ENCODE data around the gene DDAH1.

DDAH1 gene

GRCh38 chr1:85467929-85468540 lies 3.1 kb upstream of the DDAH1 start:
- DNase-seq, result no peak

GRCh38 chr1:85467036-85467435 lies 2.1 kb upstream of the DDAH1 start:
- no peak for DNase-seq

GRCh38 chr1:85465786-85466134 lies 801 bp upstream of the DDAH1 start:
- no peak for DNase-seq

GRCh38 chr1:85464497-85465098 lies 361 bp downstream of the DDAH1 start:
- DNase-seq, result no peak

GRCh38 chr1:85463731-85464496 lies 1.0 kb downstream of the DDAH1 start:
- no peak for DNase-seq

- no peak for DNase-seq
Observed at GRCh38 chr1:85462931-85463649, 1.9 kb downstream of the DDAH1 start.

GRCh38 chr1:85461216-85461918 lies 3.6 kb downstream of the DDAH1 start:
- no peak for DNase-seq

GRCh38 chr1:85460555-85461088 lies 4.3 kb downstream of the DDAH1 start:
- no peak for DNase-seq

GRCh38 chr1:85459290-85459689 lies 5.7 kb downstream of the DDAH1 start:
- no peak for DNase-seq

- DNase-seq, result no peak
Observed at GRCh38 chr1:85454214-85454613, 10.7 kb downstream of the DDAH1 start.

- DNase-seq, result no peak
Observed at GRCh38 chr1:85453640-85454194, 11.2 kb downstream of the DDAH1 start.

GRCh38 chr1:85452948-85453347 lies 12.0 kb downstream of the DDAH1 start:
- DNase-seq, result no peak

GRCh38 chr1:85451236-85451830 lies 13.6 kb downstream of the DDAH1 start:
- DNase-seq, result no peak

- DNase-seq, result no peak
Observed at GRCh38 chr1:85450832-85451231, 14.1 kb downstream of the DDAH1 start.

GRCh38 chr1:85449356-85449755 lies 15.6 kb downstream of the DDAH1 start:
- DNase-seq, result no peak

GRCh38 chr1:85448358-85448757 lies 16.6 kb downstream of the DDAH1 start:
- no peak for DNase-seq

GRCh38 chr1:85447006-85447943 lies 17.7 kb downstream of the DDAH1 start:
- DNase-seq, result no peak

GRCh38 chr1:85445906-85446305 lies 19.1 kb downstream of the DDAH1 start:
- no peak for DNase-seq

GRCh38 chr1:85444381-85444780 lies 20.6 kb downstream of the DDAH1 start:
- DNase-seq, result no peak

- no peak for DNase-seq
Observed at GRCh38 chr1:85440612-85441011, 24.3 kb downstream of the DDAH1 start.

- no peak for DNase-seq
Observed at GRCh38 chr1:85438353-85438752, 26.6 kb downstream of the DDAH1 start.
